Nephron (organoid): ENCODE measurements around the gene ETFDH.
"Not testable (repeated sequence)": the region's sequence is repeated elsewhere in the genome, so short reads cannot be mapped to it uniquely, and the experiment has no call there.

ENCODE experiments used
- H3K27ac Mint-ChIP-seq, 3 experiments: 2 replicates each; pipeline ENCODE4 v1.8.0; 2020; ENCODE audit warnings: mixed read lengths in 3 of 3, mild to moderate bottlenecking in 2 of 3, moderate library complexity in 1 of 3
- H3K27me3 Mint-ChIP-seq: 2 replicates; pipeline ENCODE4 v1.8.0; 2021; ENCODE audit warnings: low read depth, mild to moderate bottlenecking, moderate library complexity, mixed read lengths
- H3K36me3 Mint-ChIP-seq: 2 replicates; pipeline ENCODE4 v1.8.0; 2020; ENCODE audit warnings: low read depth, mixed read lengths
- H3K4me1 Mint-ChIP-seq: 2 replicates; pipeline ENCODE4 v1.8.0; 2020; ENCODE audit warnings: mixed read lengths
- H3K4me3 Mint-ChIP-seq, 3 experiments: 2 replicates each; pipeline ENCODE4 v1.8.0; 2020; ENCODE audit warnings: mild to moderate bottlenecking in 3 of 3, mixed read lengths in 3 of 3, moderate library complexity in 2 of 3
- H3K9me3 Mint-ChIP-seq: 2 replicates; pipeline ENCODE4 v1.8.0; 2020; ENCODE audit warnings: mixed read lengths
- CTCF ChIP-seq, 3 experiments: fragments of 200-600 bp; sonication (generic); IDR thresholded peaks; one replicate each; pipeline ENCODE4 v1.5.0; 2021; ENCODE audit warnings: antibody characterized with exemption in 3 of 3; ENCODE audit not compliant: unreplicated experiment in 3 of 3

The ETFDH gene

DNA sequence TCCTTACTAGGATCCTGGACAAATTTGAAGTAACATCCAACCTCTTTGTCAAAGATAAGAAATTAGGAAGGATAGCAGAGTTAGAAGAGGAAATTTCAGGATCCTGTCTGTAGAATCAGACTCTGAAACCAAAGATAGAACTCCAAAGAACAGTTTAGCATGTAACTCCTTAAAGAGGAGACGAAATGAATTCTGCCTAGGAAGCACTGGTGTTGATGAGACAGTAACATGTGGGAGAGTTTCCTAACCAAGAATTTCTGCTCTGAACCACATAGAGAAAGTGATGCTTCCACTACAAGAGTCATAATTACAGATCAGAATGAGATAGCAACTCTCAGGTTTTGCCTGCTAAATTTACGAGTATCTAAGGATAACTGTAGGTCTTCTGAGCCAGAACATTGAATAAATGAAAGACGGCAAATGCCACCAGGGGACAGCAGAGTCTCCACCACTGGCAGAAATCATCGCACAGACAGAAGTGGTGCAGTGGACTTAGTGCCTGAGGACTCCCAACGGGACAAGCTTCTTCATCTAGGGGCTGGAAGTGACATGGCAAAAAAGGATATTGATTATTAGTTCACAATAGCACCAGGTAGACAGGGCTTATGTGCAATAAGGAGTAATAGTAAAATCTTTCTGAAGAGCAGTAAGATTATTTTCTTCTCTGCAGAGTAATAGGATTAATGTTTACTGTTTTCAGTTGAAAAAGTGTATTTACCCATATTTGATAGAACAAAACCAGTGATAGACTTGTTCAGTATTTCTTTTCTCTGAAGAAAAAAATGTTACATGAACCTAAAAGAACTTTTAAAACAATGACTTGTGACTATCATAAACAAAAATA, 57.8 kb downstream of the ETFDH start:
- Mint-ChIP-seq H3K27me3 (peaks cover 15% of the 10 kb centered on the region), H3K4me1 (no peaks in the 10 kb centered on the region), H3K36me3 (no peaks in the 10 kb centered on the region), H3K27ac (no peak overlapping the region), H3K4me3 (no peak overlapping the region), H3K9me3 (no peaks in the 10 kb centered on the region)
- TF ChIP-seq CTCF (IDR thresholded peaks at IDR 0.05; ENCODE audit: unreplicated experiment in 3 of 3): peak; percentile 76 to 82 (median 77)

DNA sequence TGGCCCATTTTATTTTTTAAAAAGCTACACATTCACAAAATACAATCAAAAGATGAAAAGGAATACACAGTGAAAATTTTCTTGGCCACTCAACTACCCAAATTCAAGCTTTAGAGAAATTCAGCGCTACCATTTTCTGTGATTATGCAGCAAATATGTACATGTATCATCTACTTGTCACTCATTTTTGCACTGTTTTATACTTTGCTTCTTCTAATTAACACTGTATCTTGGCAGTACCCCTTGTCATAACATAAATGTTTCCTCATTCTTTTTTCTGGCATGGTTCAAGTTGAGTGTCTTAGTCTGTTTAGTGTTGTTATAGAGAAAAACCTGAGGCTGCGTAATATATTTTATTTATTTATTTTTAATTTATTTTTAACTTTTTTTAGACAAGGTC, 66.8 kb downstream of the ETFDH start:
- TF ChIP-seq CTCF (IDR thresholded peaks at IDR 0.05; ENCODE audit: unreplicated experiment in 3 of 3): no peak
- H3K36me3 Mint-ChIP-seq: no peaks in the 10 kb centered on the region
- no peak overlapping the region for H3K27ac Mint-ChIP-seq
- H3K4me1 Mint-ChIP-seq: no peaks in the 10 kb centered on the region
- H3K9me3 Mint-ChIP-seq: no peaks in the 10 kb centered on the region
- no peak overlapping the region for H3K4me3 Mint-ChIP-seq
- H3K27me3 Mint-ChIP-seq: no peaks in the 10 kb centered on the region

DNA sequence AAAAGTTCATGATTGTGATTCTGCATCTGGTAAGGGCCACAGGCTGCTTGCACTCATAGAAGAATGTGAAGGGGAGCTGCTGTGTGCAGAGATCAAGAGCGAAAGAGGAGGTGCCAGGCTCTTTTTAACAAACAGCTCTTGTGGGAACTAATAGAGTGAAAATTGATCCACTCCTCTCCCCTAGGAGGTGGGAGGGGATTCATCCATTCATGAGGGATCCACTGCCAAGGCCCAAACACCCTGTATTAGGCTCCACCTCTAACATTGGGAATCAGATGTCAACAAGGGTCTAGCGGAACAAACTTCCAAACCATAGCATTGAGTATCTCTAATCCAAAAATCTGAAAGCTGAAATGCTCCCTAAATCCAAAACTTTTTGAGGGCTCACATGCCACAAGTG, 67.5 kb downstream of the ETFDH start:
- no peak for TF ChIP-seq CTCF (IDR thresholded peaks at IDR 0.05; ENCODE audit: unreplicated experiment in 3 of 3)
- Mint-ChIP-seq H3K36me3 (no peaks in the 10 kb centered on the region), H3K9me3 (no peaks in the 10 kb centered on the region), H3K27me3 (no peaks in the 10 kb centered on the region), H3K27ac (no peak overlapping the region), H3K4me1 (no peaks in the 10 kb centered on the region), H3K4me3 (no peak overlapping the region)

DNA sequence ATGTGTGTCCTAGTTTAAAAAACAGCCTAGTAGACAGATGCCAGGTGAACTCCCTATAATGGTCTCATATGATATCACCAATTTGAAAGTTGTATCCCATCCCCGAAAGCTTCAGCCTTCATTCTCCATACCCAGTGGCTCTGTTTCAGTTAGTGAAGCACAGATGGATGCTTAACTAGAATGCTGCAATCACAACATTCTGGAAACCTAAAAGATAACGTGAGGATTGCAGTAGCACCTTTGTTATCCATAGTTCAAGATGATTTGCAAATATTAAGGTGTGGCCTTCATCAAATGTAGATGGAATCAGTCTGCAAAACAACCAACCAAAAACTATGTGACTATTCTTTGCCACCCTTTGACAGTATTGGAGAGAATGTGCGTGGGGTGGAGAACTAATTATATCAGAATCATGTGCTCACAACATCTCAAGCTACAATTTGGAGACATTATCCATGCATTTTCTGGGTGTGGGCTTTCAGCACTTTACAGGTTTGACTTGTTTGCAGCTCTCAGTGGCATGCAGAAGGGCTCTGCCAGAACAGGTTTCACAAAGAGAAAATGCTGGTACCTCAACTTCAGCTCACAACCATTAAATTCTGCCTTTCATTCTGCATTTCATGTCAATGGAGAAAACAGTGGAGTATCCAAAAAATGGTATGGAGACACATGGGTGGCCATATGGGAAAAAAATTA, 69.4 kb downstream of the ETFDH start:
- no peak overlapping the region for H3K4me3 Mint-ChIP-seq
- no peaks in the 10 kb centered on the region for H3K36me3 Mint-ChIP-seq
- no peak for TF ChIP-seq CTCF (IDR thresholded peaks at IDR 0.05; ENCODE audit: unreplicated experiment in 3 of 3)
- no peak overlapping the region for H3K27ac Mint-ChIP-seq
- H3K9me3 Mint-ChIP-seq: no peaks in the 10 kb centered on the region
- H3K27me3 Mint-ChIP-seq: no peaks in the 10 kb centered on the region
- H3K4me1 Mint-ChIP-seq: no peaks in the 10 kb centered on the region

DNA sequence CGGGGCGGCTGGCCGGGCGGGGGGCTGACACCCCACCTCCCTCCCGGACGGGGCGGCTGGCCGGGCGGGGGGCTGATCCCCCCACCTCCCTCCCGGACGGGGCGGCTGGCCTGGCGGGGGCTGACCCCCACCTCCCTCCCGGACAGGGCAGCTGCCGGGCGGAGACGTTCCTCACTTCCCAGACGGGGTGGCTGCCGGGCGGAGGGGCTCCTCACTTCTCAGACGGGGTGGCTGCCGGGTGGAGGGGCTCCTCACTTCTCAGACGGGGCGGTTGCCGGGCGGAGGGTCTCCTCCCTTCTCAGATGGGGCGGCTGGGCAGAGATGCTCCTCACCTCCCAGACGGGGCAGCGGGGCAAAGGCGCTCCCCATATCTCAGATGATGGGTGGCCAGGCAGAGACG, 74.4 kb downstream of the ETFDH start:
- H3K9me3 Mint-ChIP-seq, H3K27me3 Mint-ChIP-seq, H3K4me3 Mint-ChIP-seq, H3K36me3 Mint-ChIP-seq, H3K27ac Mint-ChIP-seq, H3K4me1 Mint-ChIP-seq: not testable (repeated sequence)

GRCh38 chr4:158750379-158750778, 78.3 kb downstream of the ETFDH start:
- H3K9me3 Mint-ChIP-seq: peaks cover 2% of the 10 kb centered on the region
- H3K4me1 Mint-ChIP-seq: no peaks in the 10 kb centered on the region
- TF ChIP-seq CTCF (IDR thresholded peaks at IDR 0.05; ENCODE audit: unreplicated experiment in 3 of 3): no peak
- no peaks in the 10 kb centered on the region for H3K27me3 Mint-ChIP-seq
- H3K27ac Mint-ChIP-seq: peak overlapping the region in 1 of 3 experiments; percentile 16
- H3K4me3 Mint-ChIP-seq: no peak overlapping the region
- no peaks in the 10 kb centered on the region for H3K36me3 Mint-ChIP-seq
